NCI-H146 treated with DMSO at 0.1 percent for 48 hours (cell line): ENCODE results near the gene CDX2.
"Not testable (repeated sequence)": the region's sequence is repeated elsewhere in the genome, so short reads cannot be mapped to it uniquely, and the experiment has no call there.

ENCODE experiments used
- DNase-seq: peaks from one replicate; lab custom pipeline; 2025; ENCODE audit not compliant: unreplicated experiment; lab: John Stamatoyannopoulos, UW

The CDX2 gene, protein sequence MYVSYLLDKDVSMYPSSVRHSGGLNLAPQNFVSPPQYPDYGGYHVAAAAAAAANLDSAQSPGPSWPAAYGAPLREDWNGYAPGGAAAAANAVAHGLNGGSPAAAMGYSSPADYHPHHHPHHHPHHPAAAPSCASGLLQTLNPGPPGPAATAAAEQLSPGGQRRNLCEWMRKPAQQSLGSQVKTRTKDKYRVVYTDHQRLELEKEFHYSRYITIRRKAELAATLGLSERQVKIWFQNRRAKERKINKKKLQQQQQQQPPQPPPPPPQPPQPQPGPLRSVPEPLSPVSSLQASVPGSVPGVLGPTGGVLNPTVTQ

DNA sequence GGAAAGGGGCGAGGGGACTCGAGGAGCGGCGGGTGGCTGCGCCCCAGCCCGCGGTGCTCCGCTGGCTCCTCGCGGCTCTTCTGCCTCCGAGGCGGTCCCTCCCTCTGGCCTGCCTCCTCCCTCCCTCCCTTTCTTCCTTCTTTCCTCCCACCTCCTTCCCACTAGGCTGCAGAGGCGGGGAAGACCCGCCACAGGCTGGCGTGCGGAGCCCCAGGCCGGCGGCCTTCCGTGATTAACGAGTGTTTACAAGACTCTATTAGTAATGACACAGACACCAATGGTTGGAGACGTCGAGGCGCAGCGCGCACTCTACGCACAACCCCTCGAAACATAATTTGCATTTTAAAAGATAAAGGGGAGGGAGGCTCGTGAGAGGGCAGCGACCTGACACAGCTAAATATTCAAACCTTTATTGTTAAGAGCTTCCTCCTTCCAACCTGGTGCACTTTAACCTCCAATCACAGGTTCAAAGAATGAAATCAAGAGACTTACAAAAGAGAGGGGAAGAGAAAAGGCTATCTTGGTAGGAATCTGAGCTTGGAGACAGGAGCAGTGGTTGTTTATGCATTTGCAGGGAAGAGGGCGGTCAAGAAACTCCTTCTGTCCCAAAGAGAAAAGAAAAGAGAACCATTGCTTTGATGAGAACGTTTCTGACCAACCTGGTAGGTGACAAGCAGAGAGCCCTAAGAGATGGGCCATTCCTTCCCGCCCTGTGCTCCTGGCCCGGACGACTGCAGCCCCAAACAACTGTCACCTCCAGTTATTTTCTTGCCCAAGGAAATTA lies at the start of gene CDX2:
Gene CDX2 (minus strand): TSS at position 234 of the 784 bp plus-strand sequence. CDS start 309 bp downstream, outside the sequence.
- DNase-seq, result no peak

DNA sequence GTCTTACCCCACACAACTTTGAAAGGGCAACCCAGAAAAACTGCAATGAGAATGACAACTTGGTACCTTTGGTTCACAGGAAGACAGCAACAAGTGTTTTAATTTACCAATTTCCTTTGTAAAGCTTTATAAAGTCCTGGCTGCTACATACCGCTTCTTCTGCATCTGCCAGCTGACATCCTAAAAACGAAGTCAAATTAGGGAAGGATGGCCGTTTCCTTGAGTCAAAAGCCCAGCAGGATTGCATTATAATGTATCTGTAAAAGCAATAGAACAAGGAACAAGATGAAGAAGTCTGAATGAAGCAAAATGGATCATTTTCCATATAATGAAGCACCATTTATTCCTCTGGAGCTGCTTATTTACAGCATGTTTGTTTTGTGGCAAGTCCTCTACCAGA lies 45.2 kb upstream of the CDX2 start:
- no peak for DNase-seq

DNA sequence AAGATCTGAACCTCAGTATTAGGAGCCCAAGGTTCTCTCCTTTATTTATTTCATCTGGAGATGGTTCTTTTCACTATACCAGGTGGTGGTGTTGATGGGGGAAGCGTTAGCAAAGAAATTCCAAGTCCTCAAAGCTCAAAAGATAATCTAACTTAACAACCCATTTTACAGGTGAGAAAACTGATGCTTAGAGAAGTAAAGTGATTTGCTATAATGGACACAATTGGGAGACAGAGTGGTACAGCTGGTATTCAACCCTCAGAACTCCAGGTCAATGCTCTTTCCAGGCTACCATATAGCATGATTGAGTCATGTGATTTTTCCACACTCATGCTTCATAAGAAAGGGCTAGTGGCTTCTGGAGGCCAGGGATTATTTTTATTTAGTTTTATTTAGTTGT lies 44.4 kb upstream of the CDX2 start:
- DNase-seq, result no peak

DNA sequence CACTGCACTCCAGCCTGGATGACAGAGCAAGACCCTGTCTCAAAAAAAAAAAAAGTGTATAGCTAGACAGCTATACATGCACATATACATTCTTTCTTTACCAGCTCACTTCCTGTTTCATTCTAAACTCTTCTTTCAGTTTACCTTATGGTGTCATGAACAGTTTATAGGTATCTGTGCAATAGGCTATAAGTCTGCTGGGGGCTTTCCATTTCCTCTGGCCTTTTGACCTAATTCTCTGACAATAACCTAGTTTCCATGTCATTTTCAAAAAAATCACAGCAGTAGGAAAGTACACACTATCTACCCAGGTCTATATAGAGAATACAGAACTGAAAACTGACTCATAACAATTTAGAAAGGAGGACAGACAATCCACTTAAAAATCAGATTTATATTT lies 43.8 kb upstream of the CDX2 start:
- DNase-seq, result no peak

DNA sequence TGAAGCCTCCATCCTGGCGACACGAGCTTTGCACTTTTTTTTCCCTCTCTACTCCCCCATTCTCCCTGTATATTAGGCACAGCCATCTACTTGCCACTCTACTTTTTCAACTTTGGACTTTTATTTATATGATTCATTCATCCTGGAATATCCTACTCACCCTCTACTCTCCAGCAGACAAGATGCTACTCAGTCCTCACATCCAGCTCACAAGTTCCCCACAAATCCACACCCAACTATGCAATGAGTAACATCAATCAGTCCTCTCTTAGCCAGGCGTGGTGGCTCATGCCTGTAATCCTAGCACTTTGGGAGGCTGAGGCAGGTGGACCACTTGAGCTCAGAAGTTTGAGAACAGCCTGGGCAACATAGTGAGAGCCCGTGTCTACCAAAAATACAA lies 43.3 kb upstream of the CDX2 start:
- no peak for DNase-seq

DNA sequence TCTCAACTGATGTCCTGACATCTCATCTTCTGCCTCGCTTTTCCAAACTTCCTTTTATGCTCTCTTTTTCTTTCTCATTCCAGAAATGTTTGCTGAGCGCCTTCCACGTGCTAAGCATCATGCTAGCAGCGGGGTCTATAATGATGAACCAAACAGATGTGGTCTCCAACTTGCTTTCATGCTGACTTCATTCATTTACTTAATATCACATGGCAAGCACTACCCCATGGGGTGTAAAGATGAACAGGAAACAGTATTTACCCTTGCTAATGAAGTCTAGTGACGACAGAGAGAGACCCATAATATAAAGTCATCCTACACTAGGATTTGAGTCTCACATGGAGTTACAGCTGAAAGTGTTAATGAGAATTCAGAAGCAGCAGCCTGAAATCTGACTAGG lies 40.9 kb upstream of the CDX2 start:
- no peak for DNase-seq

DNA sequence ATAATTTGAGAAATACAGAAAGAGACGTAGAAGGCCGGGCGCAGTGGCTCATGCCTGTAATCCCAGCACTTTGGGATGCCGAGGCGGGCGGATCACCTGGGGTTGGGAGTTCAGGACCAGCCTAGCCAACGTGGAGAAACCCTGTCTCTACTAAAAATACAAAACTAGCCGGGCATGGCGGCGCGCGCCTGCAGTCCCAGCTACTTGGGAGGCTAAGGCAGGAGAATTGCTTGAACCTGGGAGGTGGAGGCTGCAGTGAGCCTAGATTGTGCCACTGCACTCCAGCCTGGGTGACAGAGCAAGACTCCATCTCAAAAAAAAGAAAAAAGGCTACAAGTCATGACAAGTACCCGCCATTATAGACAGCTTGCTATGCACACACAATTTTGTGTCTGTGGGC lies 35.9 kb upstream of the CDX2 start:
- DNase-seq, result not testable (repeated sequence)

DNA sequence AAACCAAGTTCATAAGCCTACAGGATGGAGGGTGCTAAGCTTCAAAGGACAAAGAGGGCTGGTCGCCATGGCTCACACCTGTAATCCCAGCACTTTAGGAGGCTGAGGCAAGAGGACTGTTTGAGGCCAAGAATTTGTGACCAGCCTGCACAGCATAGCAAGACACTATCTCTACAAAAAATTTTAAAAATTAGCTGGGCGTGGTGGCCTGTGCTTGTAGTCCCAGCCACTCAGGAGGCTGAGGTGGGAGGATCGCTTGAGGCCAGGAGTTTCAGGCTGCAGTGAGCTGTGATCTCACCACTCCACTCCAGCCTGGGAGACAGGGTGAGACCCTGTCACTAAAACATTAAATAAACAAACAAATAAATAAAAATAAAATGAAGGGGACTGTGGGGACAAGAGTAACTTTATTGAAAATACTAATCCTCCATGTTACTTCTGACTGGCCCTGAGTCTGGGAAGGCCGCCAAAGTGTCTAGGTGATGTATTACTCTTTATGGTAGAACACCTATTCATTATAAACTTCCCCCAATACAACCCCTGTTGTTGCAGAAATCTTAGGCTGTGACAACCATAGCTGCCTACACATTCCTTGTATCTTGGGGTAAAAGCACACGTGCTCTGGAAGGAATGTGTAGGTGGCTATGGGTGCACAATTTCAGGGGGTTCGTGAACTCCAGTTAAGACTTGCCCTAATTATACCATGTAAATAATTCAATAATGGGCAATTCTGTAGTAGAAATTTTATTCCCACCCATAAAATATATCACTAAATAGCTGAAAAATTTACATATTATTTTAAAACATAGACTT lies 34.0 kb upstream of the CDX2 start:
- no peak for DNase-seq

DNA sequence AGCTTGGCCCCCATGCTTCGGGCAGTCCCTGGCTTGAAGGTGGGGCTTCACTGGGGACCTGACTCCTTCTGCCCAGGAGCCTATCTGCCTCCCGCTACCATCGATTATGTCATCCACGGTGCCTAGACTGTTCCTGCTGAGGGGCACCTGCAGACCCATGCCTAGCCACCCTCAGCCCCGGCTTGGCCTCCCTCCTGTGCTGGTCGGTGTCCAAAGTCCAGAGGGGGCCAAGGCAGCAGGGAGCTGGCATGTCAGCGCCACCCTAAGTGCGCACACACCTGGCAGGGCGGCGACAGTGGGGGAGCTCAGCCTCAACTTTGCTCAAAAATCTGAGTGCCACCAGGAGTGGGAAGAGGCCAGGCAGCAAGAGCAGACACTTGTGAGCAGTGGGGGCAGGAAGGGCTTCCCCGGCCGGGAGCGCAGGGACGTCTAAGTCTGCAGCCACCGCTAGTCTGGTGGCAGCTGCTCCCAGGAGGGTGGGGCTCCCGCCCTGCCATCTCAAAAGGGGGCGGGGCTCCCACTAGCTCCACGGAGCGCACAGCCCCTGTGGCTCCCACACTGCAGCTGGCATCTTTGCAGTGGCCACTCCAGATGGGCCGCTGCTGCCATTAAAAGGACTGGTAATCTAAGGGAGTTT lies 32.8 kb upstream of the CDX2 start:
- no peak for DNase-seq

DNA sequence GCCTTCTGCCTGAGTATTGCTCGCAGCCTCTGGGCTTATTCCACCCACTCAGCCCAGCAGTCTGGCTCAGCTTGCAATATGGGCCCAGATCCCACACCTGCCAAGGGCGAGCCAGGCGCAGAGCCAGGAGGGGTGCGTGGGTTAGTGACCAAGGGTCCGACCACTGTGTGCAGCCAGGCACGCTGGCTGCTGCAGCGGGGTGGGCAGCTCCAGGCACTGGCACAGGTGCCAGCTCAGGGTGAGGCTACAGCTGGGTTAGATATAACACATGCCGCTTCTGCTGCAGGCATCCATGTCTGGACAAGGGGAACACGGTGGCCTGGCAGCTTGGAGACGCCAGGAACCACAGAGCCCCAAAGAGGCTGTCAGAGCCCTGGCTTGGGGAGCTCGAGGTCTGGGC lies 31.9 kb upstream of the CDX2 start:
- DNase-seq, result no peak

DNA sequence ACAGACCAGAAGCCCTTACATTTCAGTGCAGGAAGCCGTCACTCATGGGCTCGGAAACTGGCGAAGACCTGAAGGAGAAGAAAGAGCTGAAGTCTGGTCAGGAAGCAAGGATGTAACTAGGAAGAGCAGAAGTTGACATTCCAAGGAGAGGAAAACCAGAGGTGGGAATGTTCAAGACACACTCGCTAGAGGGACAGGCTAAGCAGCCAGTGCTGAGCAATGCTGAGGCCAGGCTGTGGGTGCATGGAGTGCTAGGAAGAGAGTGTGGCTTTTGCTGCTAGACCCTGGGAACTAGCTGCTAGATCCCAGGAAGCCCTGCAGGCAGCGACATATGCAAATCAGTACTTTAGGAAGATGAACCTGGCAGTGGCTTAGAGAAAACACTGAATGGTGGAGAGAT lies 31.5 kb upstream of the CDX2 start:
- DNase-seq, result no peak

DNA sequence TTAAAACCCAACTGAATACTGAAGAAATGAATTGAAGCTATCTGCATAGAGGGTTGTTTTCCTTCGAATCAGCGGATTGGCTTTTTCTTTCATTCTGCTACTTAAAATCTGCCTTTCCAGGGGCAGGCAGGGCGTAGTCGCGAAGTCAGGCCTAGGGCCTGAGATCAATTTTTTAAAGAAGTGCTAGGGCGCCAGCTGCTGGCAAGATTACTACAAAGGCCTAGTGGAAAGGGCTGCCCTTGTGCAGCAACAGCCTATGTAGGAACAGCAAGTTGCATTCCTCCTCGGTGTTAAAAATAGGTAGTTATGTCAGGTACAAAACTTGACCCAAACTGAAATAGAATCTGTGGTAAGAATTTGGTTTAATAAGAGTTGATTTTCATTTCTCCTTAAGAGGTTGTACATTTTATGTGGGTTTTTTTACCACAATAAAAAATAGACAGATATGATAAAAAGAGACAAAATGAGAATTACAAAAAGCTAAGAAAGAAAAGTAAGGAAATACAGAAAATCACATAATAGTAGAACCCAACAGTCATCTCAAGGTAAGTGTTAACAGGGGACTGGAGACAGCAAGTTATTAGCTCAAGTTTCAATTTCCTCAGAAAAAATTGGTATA lies 28.9 kb upstream of the CDX2 start:
- DNase-seq, result peak; percentile 2

DNA sequence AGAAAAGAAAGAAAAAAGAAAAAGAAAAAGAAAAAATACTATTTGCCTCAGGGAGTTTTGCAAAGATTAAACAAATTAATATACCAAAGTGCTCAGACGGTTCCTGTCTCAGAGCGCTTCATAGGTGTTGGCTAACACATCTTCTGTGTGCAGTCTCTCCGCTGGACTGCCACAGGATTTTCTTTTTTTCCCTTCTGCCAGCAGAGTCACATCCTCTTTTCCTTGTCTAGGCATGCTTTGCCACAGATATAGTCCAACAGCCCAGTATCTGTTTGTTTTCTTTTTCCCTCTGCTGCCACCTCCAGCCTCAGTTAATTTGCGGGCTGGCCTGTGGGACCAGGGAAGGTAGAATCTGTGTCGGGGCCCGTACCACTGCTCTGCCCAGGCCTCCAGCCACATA lies 22.8 kb upstream of the CDX2 start:
- no peak for DNase-seq

DNA sequence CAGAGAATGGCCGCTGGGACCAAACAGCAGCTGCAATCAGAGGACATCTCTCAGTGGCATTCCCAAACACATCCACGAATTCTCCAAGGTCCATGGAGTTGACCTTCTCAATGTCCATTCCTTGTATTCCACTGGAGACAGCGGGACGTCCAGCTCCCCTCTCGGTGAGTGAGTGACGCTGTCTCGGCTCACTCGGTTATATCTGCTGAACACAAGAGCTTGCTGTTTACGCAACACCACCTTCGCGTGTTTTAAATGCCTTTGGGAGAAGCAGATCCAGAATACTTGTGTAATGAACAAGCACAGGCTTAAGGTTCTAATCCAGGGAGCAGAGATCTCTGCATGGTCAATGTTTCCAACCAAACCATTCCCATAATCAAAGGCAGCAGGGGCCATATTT lies 19.4 kb upstream of the CDX2 start, which contains the start of gene URAD:
Gene URAD (minus strand): TSS at position 174 of the 400 bp plus-strand sequence. CDS start 56 bp downstream, at position 118.
- no peak for DNase-seq

DNA sequence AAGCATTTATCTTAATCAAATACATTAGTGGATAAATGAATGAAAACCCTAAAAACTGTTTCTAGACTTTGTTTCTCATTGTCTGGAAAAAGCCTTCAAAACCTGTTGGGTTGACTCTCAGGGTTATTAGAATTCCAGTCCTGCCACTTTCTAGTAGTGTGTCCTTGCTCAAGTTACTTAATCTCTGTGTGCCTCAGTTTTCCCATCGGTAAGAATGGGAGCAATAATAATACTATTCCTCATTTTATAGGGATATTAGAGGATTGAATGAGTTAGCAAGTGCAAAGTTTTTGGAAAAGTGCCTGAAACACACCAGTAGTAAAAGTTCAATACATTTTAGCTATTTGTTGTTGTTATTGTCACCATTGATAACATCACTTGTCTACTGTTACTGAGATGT lies 16.5 kb upstream of the CDX2 start:
- no peak for DNase-seq

DNA sequence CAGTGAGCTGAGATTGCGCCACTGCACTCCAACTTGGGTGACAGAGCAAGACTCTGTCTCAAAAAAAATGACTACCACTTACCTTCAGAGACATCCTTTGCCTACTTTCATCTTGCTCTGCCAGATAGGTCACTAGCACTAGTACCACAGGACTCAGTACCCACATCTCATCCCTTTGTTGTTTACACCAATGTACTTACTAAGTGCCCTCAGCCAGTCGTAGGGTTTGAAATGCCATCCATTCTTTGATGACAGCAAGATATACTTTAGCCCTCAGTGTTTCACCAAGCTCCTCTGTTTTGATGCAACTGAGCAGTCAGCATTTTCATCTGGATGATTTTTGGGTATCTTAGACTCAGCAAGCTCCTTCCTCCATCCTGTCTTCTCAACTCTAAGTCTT lies 13.2 kb upstream of the CDX2 start:
- no peak for DNase-seq

DNA sequence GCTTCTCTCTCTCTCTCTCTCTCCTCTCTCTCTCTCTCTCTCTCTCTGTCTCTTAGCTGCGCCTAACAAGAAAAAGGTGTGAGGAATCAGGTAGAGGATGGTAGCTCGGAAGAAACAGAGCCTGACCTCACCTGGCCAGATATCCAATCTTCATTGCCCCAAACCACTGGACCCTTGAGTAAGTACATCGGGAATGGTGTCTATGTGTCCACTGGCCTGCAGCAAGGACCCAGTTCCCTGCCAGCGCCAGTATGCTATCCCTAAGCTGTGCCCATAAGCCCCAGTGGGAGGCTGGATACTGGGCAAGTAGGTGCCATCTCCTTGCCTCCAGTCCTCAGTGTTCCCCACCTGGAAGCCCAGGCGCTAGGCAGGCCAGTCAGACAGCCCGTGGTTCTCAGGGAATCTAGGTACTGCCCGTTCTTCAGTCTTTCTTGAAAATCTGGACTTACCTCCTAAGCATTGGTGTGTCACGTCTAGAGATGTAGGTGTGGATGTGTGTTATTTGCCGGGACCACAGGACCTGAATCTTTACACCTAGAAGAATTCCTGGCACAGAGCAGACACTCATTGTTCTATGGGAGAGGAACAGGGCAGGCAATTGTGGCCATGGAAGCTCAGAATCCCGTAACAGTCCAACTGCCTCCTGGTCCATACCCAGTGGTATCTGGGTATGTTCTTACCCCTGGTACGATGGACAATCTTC lies 12.0 kb upstream of the CDX2 start:
- no peak for DNase-seq

DNA sequence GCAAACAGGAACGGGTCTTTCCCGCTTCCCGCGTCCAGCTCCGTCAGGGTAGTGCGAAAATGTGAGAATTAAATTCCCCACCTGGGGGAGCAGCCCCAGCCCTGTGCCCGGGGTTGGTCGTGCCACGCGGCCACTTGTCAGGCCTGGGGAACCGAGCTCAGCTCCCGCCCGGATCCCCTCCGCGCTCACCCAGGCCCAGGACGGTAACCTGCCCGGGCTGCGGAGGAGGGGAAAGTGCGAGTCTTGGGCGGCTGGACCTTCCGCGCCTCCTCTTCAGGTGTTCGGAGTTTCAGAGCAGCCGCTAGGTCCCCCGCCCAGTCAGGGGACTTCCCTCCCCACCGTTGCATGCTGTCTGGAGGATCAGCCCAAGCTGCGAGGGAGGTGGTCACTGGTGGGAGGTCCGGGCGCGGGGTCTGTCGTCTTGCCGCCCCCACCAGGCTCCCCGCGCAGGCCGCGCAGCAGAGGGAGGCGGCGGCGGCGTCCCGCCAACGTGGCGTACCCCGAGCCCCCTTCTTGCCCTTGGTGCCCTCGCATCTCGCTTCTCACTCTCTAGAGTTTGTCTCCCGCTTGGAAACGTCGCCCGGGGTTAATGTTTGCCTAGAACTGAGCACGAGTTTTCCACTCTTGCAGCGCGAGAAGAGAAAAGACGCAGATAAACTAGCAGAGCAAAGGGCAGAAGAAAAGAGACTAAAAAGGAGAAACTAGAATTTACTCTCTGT lies 11.3 kb upstream of the CDX2 start:
- no peak for DNase-seq

DNA sequence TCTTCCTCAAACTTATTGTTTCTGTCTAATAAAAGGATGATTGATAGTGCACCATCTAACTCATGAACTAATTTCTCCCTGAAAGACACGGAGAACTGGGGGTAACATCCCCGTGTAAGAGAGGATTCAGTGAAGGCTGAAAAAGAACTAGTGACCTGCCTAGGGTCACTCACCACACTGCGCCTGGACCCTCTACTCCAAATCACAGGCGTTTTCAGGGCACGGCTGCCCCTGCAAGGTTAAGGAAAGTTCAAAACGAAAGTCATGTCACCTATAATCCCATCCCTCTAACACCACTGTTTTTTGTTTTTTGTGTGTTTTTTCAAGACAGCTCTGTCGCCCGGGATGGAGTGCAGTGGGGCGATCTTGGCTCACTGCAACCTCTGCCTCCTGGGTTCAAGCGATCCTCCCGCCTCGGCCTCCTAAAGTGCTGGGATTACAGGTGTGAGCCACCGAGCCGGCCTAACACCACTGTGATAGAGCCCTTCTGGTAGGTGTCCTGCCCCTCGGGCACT lies 10.7 kb upstream of the CDX2 start:
- DNase-seq, result no peak
